H1 (cell line): ENCODE data around the gene PRKAR1B. TPM values are rescaled to one million over a fixed set of nuclear protein-coding genes. Genes with fewer than 3 reads are reported as not detected.

Experiments
- CTCF ChIA-PET: fragments of 300-600 bp; sonication (Branson Sonifier 250); formaldehyde crosslinking; loops from one replicate; lab custom pipeline; 2021; ENCODE audit not compliant: partially characterized antibody; lab: Charles Lee
- POLR2A ChIA-PET: fragments of 300-600 bp; sonication (Branson Sonifier 250); formaldehyde crosslinking; loops from one replicate; lab custom pipeline; 2021; ENCODE audit warnings: inconsistent platforms; ENCODE audit not compliant: partially characterized antibody; lab: Charles Lee
- DNase-seq, 2 experiments: peaks; one replicate each; pipeline versions ENCODE4 v3.0.0 to v3.0.0-alpha.2; 2010 to 2022; ENCODE audit warnings: low spot score in 2 of 2, low read depth in 1 of 2, mixed read lengths in 1 of 2
- FAIRE-seq: peaks from 2 replicates; lab custom pipeline; 2011; peaks lifted over from hg19 to GRCh38; lab: Jason Lieb, UNC
- H2AFZ ChIP-seq: 2 replicates; pipeline ENCODE4 v1.8.1; 2012; ENCODE audit warnings: low read length, inconsistent platforms
- H2AK5ac ChIP-seq: 2 replicates; pipeline ENCODE4 v1.6.1; 2013; ENCODE audit warnings: low read depth, low read length
- H2BK120ac ChIP-seq: replicated peaks from 2 replicates; pipeline ENCODE3; 2013; ENCODE audit warnings: low read depth, low read length, inconsistent platforms
- H2BK12ac ChIP-seq: 2 replicates; pipeline ENCODE4 v1.6.1; 2013; ENCODE audit warnings: low read depth, low read length
- H2BK15ac ChIP-seq: 2 replicates; pipeline ENCODE4 v1.6.1; 2013; ENCODE audit warnings: low read length
- H2BK20ac ChIP-seq: 2 replicates; pipeline ENCODE4 v1.6.1; 2013; ENCODE audit warnings: low read length
- H2BK5ac ChIP-seq: 2 replicates; pipeline ENCODE4 v1.6.1; 2013; ENCODE audit warnings: low read depth, low read length
- H3K14ac ChIP-seq: 2 replicates; pipeline ENCODE4 v1.6.1; 2013; ENCODE audit warnings: inconsistent platforms; ENCODE audit not compliant: insufficient read length
- H3K18ac ChIP-seq: 2 replicates; pipeline ENCODE4 v1.6.1; 2013; ENCODE audit warnings: low read length; ENCODE audit errors: extremely low read depth
- H3K23ac ChIP-seq: 2 replicates; pipeline ENCODE4 v1.6.1; 2013; ENCODE audit warnings: inconsistent platforms; ENCODE audit not compliant: insufficient read length
- H3K23me2 ChIP-seq: 2 replicates; pipeline ENCODE4 v1.6.1; 2013; ENCODE audit warnings: low read depth, low read length
- H3K27ac ChIP-seq: 2 replicates; pipeline ENCODE4 v1.6.1; 2011; ENCODE audit warnings: low read depth, low read length, inconsistent platforms
- H3K27me3 ChIP-seq, 4 experiments: replicated peaks in 1 of 4; 1 replicate in 1 of 4; 2 replicates in 3 of 4; pipeline versions ENCODE4 v1.6.1 to v1.8.1; 2011 to 2013; ENCODE audit warnings: low read length in 3 of 4, mild to moderate bottlenecking in 3 of 4, inconsistent platforms in 2 of 4, mixed read lengths in 2 of 4, moderate library complexity in 1 of 4; ENCODE audit not compliant: control insufficient read depth in 3 of 4, insufficient read depth in 3 of 4; ENCODE audit errors: extremely low read depth in 1 of 4
- H3K36me3 ChIP-seq, 4 experiments: 2 replicates each; pipeline versions ENCODE4 v1.6.1 to v1.8.1; 2011 to 2013; ENCODE audit warnings: mild to moderate bottlenecking in 4 of 4, low read length in 3 of 4, moderate library complexity in 2 of 4, control low read depth in 1 of 4, inconsistent platforms in 1 of 4; ENCODE audit not compliant: insufficient read depth in 4 of 4, control insufficient read depth in 2 of 4
- H3K4ac ChIP-seq: replicated peaks from 2 replicates; pipeline ENCODE3; 2013; ENCODE audit warnings: low read length, low read depth, mixed read lengths, inconsistent platforms; ENCODE audit not compliant: insufficient read length
- H3K4me1 ChIP-seq, 4 experiments: replicated peaks in 1 of 4; 1 replicate in 1 of 4; 2 replicates in 3 of 4; pipeline versions ENCODE4 v1.6.1 to v1.8.1; 2011 to 2013; ENCODE audit warnings: low read length in 3 of 4, inconsistent platforms in 2 of 4, mixed read lengths in 1 of 4; ENCODE audit not compliant: insufficient read depth in 4 of 4, control insufficient read depth in 3 of 4
- H3K4me2 ChIP-seq, 2 experiments: 2 replicates each; pipeline versions ENCODE4 v1.6.1 to v1.8.1; 2011 to 2013; ENCODE audit warnings: low read depth in 2 of 2, low read length in 2 of 2, control low read depth in 1 of 2, inconsistent platforms in 1 of 2, mild to moderate bottlenecking in 1 of 2; ENCODE audit not compliant: insufficient read depth in 1 of 2
- H3K4me3 ChIP-seq, 4 experiments: fragments of 200-600, 300-600 bp in 1 of 4; sonication (generic), shearing (Covaris generic), sonication (Bioruptor Twin) in 1 of 4; 2 replicates each; pipeline versions ENCODE4 v1.5.1 to v1.8.1; 2011 to 2016; ENCODE audit warnings: low read length in 4 of 4, low read depth in 3 of 4, control low read depth in 2 of 4, inconsistent platforms in 2 of 4, mild to moderate bottlenecking in 2 of 4, mixed read lengths in 1 of 4, moderate library complexity in 1 of 4; ENCODE audit not compliant: insufficient read depth in 2 of 4; ENCODE audit errors: extremely low read depth in 1 of 4
- H3K56ac ChIP-seq: replicated peaks from 2 replicates; pipeline ENCODE3; 2013; ENCODE audit warnings: low read depth, mild to moderate bottlenecking, mixed read lengths, low read length, inconsistent platforms; ENCODE audit not compliant: insufficient read length
- H3K79me1 ChIP-seq: 2 replicates; pipeline ENCODE4 v1.6.1; 2013; ENCODE audit warnings: low read depth, low read length, control low read depth
- H3K79me2 ChIP-seq, 2 experiments: 2 replicates each; pipeline versions ENCODE4 v1.6.1 to v1.8.1; 2012 to 2013; ENCODE audit warnings: low read length in 2 of 2, mild to moderate bottlenecking in 2 of 2, inconsistent platforms in 1 of 2; ENCODE audit not compliant: insufficient read depth in 2 of 2, control insufficient read depth in 1 of 2
- H3K9ac ChIP-seq, 4 experiments: replicated peaks in 1 of 4; 1 replicate in 1 of 4; 2 replicates in 3 of 4; pipeline versions ENCODE4 v1.6.1 to v1.8.1; 2011 to 2013; ENCODE audit warnings: low read depth in 3 of 4, low read length in 3 of 4, control low read depth in 2 of 4, mild to moderate bottlenecking in 2 of 4, moderate library complexity in 2 of 4, inconsistent platforms in 1 of 4; ENCODE audit errors: extremely low read depth in 1 of 4
- H3K9me3 ChIP-seq, 2 experiments: 2 replicates each; pipeline versions ENCODE4 v1.6.1 to v1.8.1; 2012 to 2013; ENCODE audit warnings: mild to moderate bottlenecking in 2 of 2, moderate library complexity in 2 of 2, control low read depth in 1 of 2, inconsistent platforms in 1 of 2, low read depth in 1 of 2, low read length in 1 of 2, mixed read lengths in 1 of 2; ENCODE audit not compliant: insufficient read depth in 2 of 2
- H4K20me1 ChIP-seq, 2 experiments: replicated peaks in 1 of 2; 2 replicates each; pipeline versions ENCODE3 to v1.8.1; 2011 to 2013; ENCODE audit warnings: inconsistent platforms in 2 of 2, low read length in 2 of 2, mild to moderate bottlenecking in 1 of 2; ENCODE audit not compliant: insufficient read depth in 2 of 2, control insufficient read depth in 1 of 2
- H4K5ac ChIP-seq: 2 replicates; pipeline ENCODE4 v1.6.1; 2013; ENCODE audit warnings: low read length, low read depth, mixed read lengths, inconsistent platforms; ENCODE audit not compliant: insufficient read length
- H4K8ac ChIP-seq: 2 replicates; pipeline ENCODE4 v1.8.0; 2013; ENCODE audit warnings: mild to moderate bottlenecking, moderate library complexity, low read length, inconsistent platforms; ENCODE audit not compliant: insufficient read depth; ENCODE audit errors: extremely low read depth
- H4K91ac ChIP-seq: replicated peaks from 2 replicates; pipeline ENCODE3; 2013; ENCODE audit warnings: low read length, mixed read lengths, inconsistent platforms; ENCODE audit not compliant: insufficient read length
- GABPA ChIP-seq: IDR thresholded peaks from 2 replicates; pipeline ENCODE4 v1.6.1; 2011; ENCODE audit warnings: mild to moderate bottlenecking, low read length, moderate library complexity, borderline replicate concordance; ENCODE audit not compliant: insufficient read depth
- SUZ12 ChIP-seq: fragments of 200-600 bp; sonication (generic); IDR thresholded peaks from 2 replicates; pipeline ENCODE4 v1.6.1; 2012; ENCODE audit warnings: mild to moderate bottlenecking, inconsistent platforms, low read length, moderate library complexity, mixed read lengths
- WGBS, 2 experiments: shearing (Covaris generic) in 1 of 2; methylation state at CpG; one replicate each; pipeline versions ENCODE4 v1.1.6 to v1.1.7; 2013 to 2015; ENCODE audit warnings: low lambda C conversion rate in 2 of 2, mixed read lengths in 2 of 2, inconsistent platforms in 1 of 2, low coverage in 1 of 2, missing lambda C conversion rate in 1 of 2; ENCODE audit not compliant: insufficient replicate concordance in 2 of 2, insufficient coverage in 1 of 2, insufficient read length in 1 of 2; ENCODE audit errors: extremely low coverage in 1 of 2, missing lambda C conversion rate in 1 of 2; 5-methylcytosine and 5-hydroxymethylcytosine counted together
- polyA plus RNA-seq, 7 experiments: library from polyadenylated mRNA; depleted of rRNA in 3 of 7; stranded (reverse) in 5 of 7; unstranded in 2 of 7; fragments of >200 nt in 5 of 7; fragments of 200-250 nt in 2 of 7; gene quantifications; 1 replicate in 5 of 7; 2 replicates in 1 of 7; 4 replicates in 1 of 7; pipeline versions ENCODE4 v1.2.1 to v1.2.3, GENCODE V29; 2011 to 2013; ENCODE audit warnings: missing spikeins in 2 of 7, mixed read lengths in 2 of 7
- total RNA-seq: library from RNA; stranded (reverse); fragmentation: NEBNext Ultra II Directional; extraction: Animal tissue kit (Norgen Biotek cat#: 25700); gene quantifications from 2 replicates; pipeline ENCODE4 v1.2.1, GENCODE V29; 2021

Gene PRKAR1B
- total and polyA plus RNA-seq, 2 of the 8 experiments (the other 6 are each of a cell fraction or from before 2014, with no cell fraction given) = 12.3 to 55.7 TPM

DNA sequence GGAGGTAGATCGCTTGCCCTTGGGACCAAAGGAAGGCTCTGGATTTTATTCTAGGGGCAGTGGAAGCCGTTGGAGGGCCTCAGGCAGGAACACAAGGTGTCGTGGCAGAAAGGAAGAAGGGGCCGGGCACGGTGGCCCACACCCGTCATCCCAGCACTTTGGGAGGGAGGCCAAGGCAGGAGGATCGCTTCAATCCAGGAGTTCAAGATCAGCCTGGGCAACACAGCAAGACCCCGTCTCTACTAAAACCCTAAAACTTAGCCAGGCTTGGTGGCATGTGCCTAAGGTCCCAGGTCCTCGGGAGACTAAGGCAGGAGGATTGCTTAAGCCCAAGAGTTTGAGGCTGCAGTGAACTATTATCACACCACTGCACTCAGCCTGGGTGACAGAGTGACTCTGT lies 202.3 kb downstream of the PRKAR1B start:
- Histone ChIP-seq H3K27ac (no peak overlapping the region), H4K5ac (no peak overlapping the region), H3K27me3 (peaks cover 25 to 44% (median 33%) of the 10 kb centered on the region in 4 experiments), H3K4me1 (peaks cover 0 to 17% (median 9%) of the 10 kb centered on the region in 4 experiments; a peak in 5 of 7 replicates), H3K4me3 (no peak overlapping the region), H4K20me1 (peaks cover 0 to 11% of the 10 kb centered on the region in 2 experiments), H3K79me2 (no peaks in the 10 kb centered on the region), H3K14ac (no peak overlapping the region), H3K79me1 (no peaks in the 10 kb centered on the region), H2BK15ac (no peak overlapping the region), H4K91ac (no peak overlapping the region), H3K9me3 (no peaks in the 10 kb centered on the region; a peak in 1 of 4 replicates), H3K18ac (no peak overlapping the region), H2BK5ac (no peak overlapping the region), H2AK5ac (no peak overlapping the region), H2BK120ac (no peak overlapping the region), H2BK12ac (0 out of 2 replicates have a peak overlapping the region, but pooled peaks have one; percentile 27), H3K23ac (no peak overlapping the region), H2AFZ (no peak overlapping the region), H3K36me3 (no peaks in the 10 kb centered on the region; a peak in 1 of 8 replicates), H4K8ac (no peak overlapping the region), H3K9ac (no peak overlapping the region), H3K56ac (no peak overlapping the region), H3K23me2 (peaks cover 34% of the 10 kb centered on the region), H3K4me2 (no peak overlapping the region), H3K4ac (no peak overlapping the region), H2BK20ac (no peak overlapping the region)
- no peak for TF ChIP-seq GABPA
- peak; percentile 24; the same call in 1 of the 2 replicates for TF ChIP-seq SUZ12
- FAIRE-seq (no peak), DNase-seq (no peak)
- POLR2A ChIA-PET = interaction anchor here (1.3 to 2.1 kb wide), 2 partner anchors 8 to 13 kb away, joined by 4 to 9 read pairs; no protein-coding TSS in a partner anchor
- CTCF ChIA-PET = no interaction called here
- WGBS, 2 experiments = 84% methylated on average over 9 of the region's 9 CpGs; no CpG with 5 or more reads in 1 of the 2 experiments
